ENCODE data around the gene KCNMB3. TPM values are rescaled to one million over a fixed set of nuclear protein-coding genes. Genes with fewer than 3 reads are reported as not detected.
"Not testable (repeated sequence)": the region's sequence is repeated elsewhere in the genome, so short reads cannot be mapped to it uniquely, and the experiment has no call there.

The KCNMB3 gene
- polyA plus RNA-seq, 2 of the 4 experiments (the other 2 are of a cell fraction): 1.3 to 2.8 TPM

- Histone ChIP-seq H3K4me2 (no peak overlapping the region), H3K4me3 (no peak overlapping the region), H3K4me1 (0 out of 3 replicates have a peak, but pooled peaks cover 5% of the 10 kb centered on the region), H3K9me3 (no peaks in the 10 kb centered on the region), H3K27ac (no peak overlapping the region)
- FAIRE-seq (no peak), DNase-seq (ENCODE audit: low read depth in 1 of 2, low spot score in 1 of 2) (no peak), ATAC-seq (no peak)
- ChIA-PET POLR2A (no interaction called here), CTCF (interaction anchor here (1.1 kb wide), 1 partner anchor 13 kb away, joined by 5 read pairs; no protein-coding TSS in a partner anchor)
- 92% methylated on average over 3 of the region's 3 CpGs for WGBS (ENCODE audit: missing lambda C conversion rate)
- TF ChIP-seq TP53 (CRISPR knock-in tag; IDR thresholded peaks at IDR 0.05): no peak
- TF ChIP-seq JUN (IDR thresholded peaks at IDR 0.05): no peak
- no peak for TF ChIP-seq HOXA7 (CRISPR knock-in tag; IDR thresholded peaks at IDR 0.05)
- TF ChIP-seq TFCP2L1 (CRISPR knock-in tag; IDR thresholded peaks at IDR 0.05): no peak
- TF ChIP-seq ZSCAN20 (CRISPR knock-in tag; IDR thresholded peaks at IDR 0.05): no peak
- no peak for TF ChIP-seq EP300 (IDR thresholded peaks at IDR 0.05)
- TF ChIP-seq FOSB (CRISPR knock-in tag; IDR thresholded peaks at IDR 0.05): no peak
- TF ChIP-seq CBX8 (IDR thresholded peaks at IDR 0.05): no peak
- TF ChIP-seq NPAS2 (CRISPR knock-in tag; IDR thresholded peaks at IDR 0.05; ENCODE audit: borderline replicate concordance): no peak
- no peak for TF ChIP-seq ZC3H11A (IDR thresholded peaks at IDR 0.05)
- no peak for TF ChIP-seq PBX3 (IDR thresholded peaks at IDR 0.05)
- no peak for TF ChIP-seq ESRRA (IDR thresholded peaks at IDR 0.05; ENCODE audit: borderline replicate concordance, low read length)
- TF ChIP-seq MYC (IDR thresholded peaks at IDR 0.05; ENCODE audit: borderline replicate concordance, low read length): no peak
- TF ChIP-seq EHF (CRISPR knock-in tag; IDR thresholded peaks at IDR 0.05): no peak
- no peak for TF ChIP-seq CHD2 (IDR thresholded peaks at IDR 0.05; ENCODE audit: low read length, partially characterized antibody)
- TF ChIP-seq HOXB5 (CRISPR knock-in tag; IDR thresholded peaks at IDR 0.05): no peak
- no peak for TF ChIP-seq NR3C1 (IDR thresholded peaks at IDR 0.05)
- no peak for TF ChIP-seq EHMT2 (IDR thresholded peaks at IDR 0.05; ENCODE audit: low read depth)
- TF ChIP-seq CBX2 (IDR thresholded peaks at IDR 0.05; ENCODE audit: borderline replicate concordance, low read depth): no peak
These were observed 3.5 kb downstream of the KCNMB3 start for GRCh38 chr3:179247289-179248015.

- WGBS (ENCODE audit: missing lambda C conversion rate): 92% methylated on average over 1 of the region's 1 CpG
- POLR2A ChIA-PET: no interaction called here
- no peak for TF ChIP-seq ESRRA (IDR thresholded peaks at IDR 0.05; ENCODE audit: borderline replicate concordance, low read length)
- no peak for TF ChIP-seq RCOR1 (IDR thresholded peaks at IDR 0.05; ENCODE audit: low read depth, low read length)
- TF ChIP-seq EP300 (IDR thresholded peaks at IDR 0.05): no peak
- no peak for TF ChIP-seq E2F6 (IDR thresholded peaks at IDR 0.05; ENCODE audit: borderline replicate concordance, low read depth)
- no peak for TF ChIP-seq MAFK (IDR thresholded peaks at IDR 0.05; ENCODE audit: partially characterized antibody)
- no peak for TF ChIP-seq MYC (IDR thresholded peaks at IDR 0.05; ENCODE audit: borderline replicate concordance, low read length)
- no peak for TF ChIP-seq FOSL2 (IDR thresholded peaks at IDR 0.05)
- no peak for TF ChIP-seq FOSL2 (CRISPR knock-in tag; IDR thresholded peaks at IDR 0.05)
- no peak for TF ChIP-seq HOXB5 (CRISPR knock-in tag; IDR thresholded peaks at IDR 0.05)
- no peak for TF ChIP-seq USF2 (IDR thresholded peaks at IDR 0.05)
- no peak for TF ChIP-seq MAX (IDR thresholded peaks at IDR 0.05)
- no peak for TF ChIP-seq HOXB13 (CRISPR knock-in tag; IDR thresholded peaks at IDR 0.05; ENCODE audit: low read depth)
- no peak for TF ChIP-seq HEYL (CRISPR knock-in tag; IDR thresholded peaks at IDR 0.05)
- TF ChIP-seq FOXS1 (CRISPR knock-in tag; IDR thresholded peaks at IDR 0.05): no peak
- no peak for TF ChIP-seq RARB (CRISPR knock-in tag; IDR thresholded peaks at IDR 0.05)
- TF ChIP-seq NFE2L2 (conservative IDR thresholded peaks at IDR 0.05; ENCODE audit: low read length): no peak
- TF ChIP-seq RNF2 (IDR thresholded peaks at IDR 0.05; ENCODE audit: borderline replicate concordance, low read depth): no peak
- no peak for TF ChIP-seq MAZ (IDR thresholded peaks at IDR 0.05; ENCODE audit: borderline replicate concordance, low read depth, low read length)
- Histone ChIP-seq H3K4me2 (no peak overlapping the region), H3K4me3 (no peak overlapping the region), H3K4me1 (no peaks in the 10 kb centered on the region), H3K27ac (no peak overlapping the region), H3K9me3 (no peaks in the 10 kb centered on the region)
- FAIRE-seq: no peak
- no peak for DNase-seq (ENCODE audit: low read depth in 1 of 2, low spot score in 1 of 2)
- no peak for ATAC-seq
- CTCF ChIA-PET: no interaction called here
These were observed 6.0 kb downstream of the KCNMB3 start for GRCh38 chr3:179244878-179245277.

GRCh38 chr3:179242859-179243258, 8.1 kb downstream of the KCNMB3 start:
- CTCF ChIA-PET; DNase-seq (ENCODE audit: low read depth in 1 of 2, low spot score in 1 of 2); FAIRE-seq; H3K4me2 ChIP-seq; H3K4me1 ChIP-seq; POLR2A ChIA-PET; H3K27ac ChIP-seq; ATAC-seq; H3K4me3 ChIP-seq; H3K9me3 ChIP-seq: not testable (repeated sequence)
- 97% methylated on average over 1 of the region's 2 CpGs for WGBS (ENCODE audit: missing lambda C conversion rate)

- ATAC-seq; POLR2A ChIA-PET; CTCF ChIA-PET; H3K4me1 ChIP-seq; H3K9me3 ChIP-seq; H3K4me3 ChIP-seq; FAIRE-seq; H3K4me2 ChIP-seq; H3K27ac ChIP-seq; DNase-seq (ENCODE audit: low read depth in 1 of 2, low spot score in 1 of 2): not testable (repeated sequence)
- WGBS (ENCODE audit: missing lambda C conversion rate): 51% methylated on average over 1 of the region's 1 CpG
These were observed 10.6 kb downstream of the KCNMB3 start for GRCh38 chr3:179240299-179240698.

Data from A549 (cell line).